GM12872 (cell line): ENCODE measurements around the gene GYS1.

ENCODE experiments used
- CTCF ChIP-seq: IDR thresholded peaks from 3 replicates; pipeline ENCODE4 v1.5.1; 2011; ENCODE audit warnings: low read depth, mild to moderate bottlenecking, low read length, moderate library complexity; ENCODE audit not compliant: insufficient read depth

The GYS1 gene

DNA sequence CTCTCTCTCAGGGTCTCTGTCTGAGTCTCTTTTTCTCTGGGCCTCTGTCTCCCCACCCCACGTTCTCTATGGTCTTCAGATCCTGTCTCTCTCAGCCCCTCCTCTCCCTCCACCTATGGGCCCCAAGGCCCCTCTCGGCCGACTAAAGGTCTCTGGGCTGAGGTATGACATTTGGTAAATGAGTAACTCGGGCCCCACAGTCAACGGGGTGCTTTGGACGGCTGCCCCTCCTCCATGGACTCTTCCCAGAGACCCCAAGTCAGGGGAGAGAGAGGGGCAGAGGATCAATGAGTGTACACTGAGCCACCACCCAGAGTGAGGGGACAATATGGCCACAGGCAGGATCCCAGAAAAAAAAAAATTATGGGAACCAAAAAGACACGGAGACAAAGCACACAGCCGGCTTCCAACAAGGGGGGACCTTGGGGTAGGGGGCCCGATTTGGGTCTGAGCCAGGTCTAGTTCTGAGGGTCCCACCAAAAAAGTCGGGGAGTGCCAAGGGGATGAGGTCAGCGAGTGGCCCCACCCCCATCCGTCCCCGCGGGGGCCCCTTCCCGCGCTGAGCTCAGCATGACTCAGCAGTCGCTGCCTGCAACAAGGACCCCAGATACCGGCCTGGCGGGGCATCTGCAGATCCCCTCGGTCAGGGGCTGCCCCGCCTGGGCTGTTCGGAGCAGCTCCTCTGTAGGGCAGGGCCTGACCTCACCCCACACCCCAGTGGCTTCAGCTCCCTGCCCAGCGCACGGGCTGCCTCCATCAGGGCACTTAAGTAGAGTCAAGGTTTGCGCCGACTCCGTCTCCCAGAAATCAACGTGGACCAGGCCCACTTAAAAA lies 29.5 kb downstream of the GYS1 start:
- TF ChIP-seq CTCF = no peak

GRCh38 chr19:48962849-48963165 lies 30.3 kb downstream of the GYS1 start:
- TF ChIP-seq CTCF = no peak

GRCh38 chr19:48962029-48962848 lies 30.9 kb downstream of the GYS1 start:
- TF ChIP-seq CTCF = no peak

GRCh38 chr19:48961673-48962028 lies 31.5 kb downstream of the GYS1 start:
- TF ChIP-seq CTCF = no peak

GRCh38 chr19:48961051-48961649 lies 32.0 kb downstream of the GYS1 start:
- no peak for TF ChIP-seq CTCF

GRCh38 chr19:48959341-48960239 lies 33.5 kb downstream of the GYS1 start:
- TF ChIP-seq CTCF = no peak
